Coronary artery (tissue), 2 donors: ENCODE measurements around the gene AKAP7.

Experiments
- DNase-seq: peaks from one replicate; pipeline ENCODE4 v3.0.0-alpha.2; 2017; ENCODE audit warnings: low spot score
- H3K27ac ChIP-seq, 2 donors: fragments of 200-600 bp; sonication (generic); one replicate each; pipeline ENCODE4 v1.5.1; 2016 to 2019
- H3K4me3 ChIP-seq: fragments of 200-600 bp; sonication (generic); 2 replicates; pipeline ENCODE4 v1.5.1; 2016; ENCODE audit warnings: mild to moderate bottlenecking, moderate library complexity
- CTCF ChIP-seq: fragments of 200-600 bp; sonication (generic); IDR thresholded peaks from one replicate; pipeline ENCODE4 v1.5.1; 2019; ENCODE audit warnings: antibody characterized with exemption

The AKAP7 gene

DNA sequence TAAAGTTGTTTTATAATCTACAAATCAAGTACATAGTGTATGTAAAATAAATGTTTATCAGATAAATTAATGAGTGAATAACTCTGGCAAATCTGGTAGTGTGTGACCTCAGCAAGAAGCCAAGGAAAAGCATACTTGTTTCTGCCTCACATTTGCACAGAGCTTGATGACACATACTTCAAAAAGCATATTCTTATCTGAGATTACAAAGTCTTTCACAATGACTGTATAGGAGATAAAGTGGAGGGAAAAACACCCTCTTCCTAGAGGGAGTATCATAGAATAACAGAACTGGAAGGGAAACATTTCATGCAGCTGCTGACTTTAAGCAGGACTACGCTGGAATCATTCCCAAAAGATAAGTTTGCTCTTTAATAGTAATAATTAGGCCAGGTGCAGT is 28.1 kb upstream of the AKAP7 start:
- Histone ChIP-seq H3K4me3 (no peak overlapping the region), H3K27ac (no peak overlapping the region)
- no peak for TF ChIP-seq CTCF
- DNase-seq = no peak

DNA sequence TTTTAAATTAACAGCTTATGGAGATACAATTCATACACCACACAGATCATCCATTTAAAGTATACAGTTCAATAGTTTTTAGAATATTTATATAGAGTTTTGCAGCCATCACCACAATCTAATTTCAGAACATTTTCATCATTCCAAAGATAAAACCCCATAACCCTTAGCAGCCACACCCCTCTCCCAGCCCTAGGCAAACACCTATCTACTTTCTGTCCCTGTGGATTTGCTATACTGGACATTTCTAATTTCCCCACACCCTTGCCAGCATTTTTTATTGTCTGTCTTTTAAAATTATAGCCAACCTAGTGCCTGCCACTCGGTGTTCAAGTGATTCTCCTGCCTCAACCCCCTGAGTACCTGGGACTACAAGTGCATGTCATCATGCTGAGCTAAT is 23.0 kb upstream of the AKAP7 start:
- no peak for DNase-seq
- TF ChIP-seq CTCF = no peak
- no peak overlapping the region for H3K27ac ChIP-seq
- no peak overlapping the region for H3K4me3 ChIP-seq

- Histone ChIP-seq H3K4me3 (no peak overlapping the region), H3K27ac (no peak overlapping the region)
- no peak for DNase-seq
- TF ChIP-seq CTCF = no peak
Observed at GRCh38 chr6:131115651-131116050, 19.6 kb upstream of the AKAP7 start.

DNA sequence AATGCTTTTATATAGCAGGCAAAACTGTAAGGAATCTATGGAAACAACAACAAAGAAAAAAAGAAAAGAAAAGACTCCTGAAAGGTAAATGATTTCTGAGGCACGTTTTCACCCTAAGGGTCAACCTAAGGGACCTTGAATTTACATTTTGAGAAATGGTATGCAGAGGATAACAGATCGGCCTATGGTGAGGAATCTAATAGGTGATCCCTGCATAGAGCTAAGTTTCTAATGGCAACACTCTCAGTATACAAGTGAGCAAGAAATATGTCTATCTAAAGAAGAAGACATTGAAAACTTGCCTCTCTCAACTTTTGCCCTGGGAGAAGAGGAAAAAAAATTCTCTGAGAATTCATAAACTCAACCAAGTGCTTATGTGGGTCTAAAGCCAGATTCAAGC is 18.9 kb upstream of the AKAP7 start:
- H3K4me3 ChIP-seq = no peak overlapping the region
- TF ChIP-seq CTCF = no peak
- H3K27ac ChIP-seq = no peak overlapping the region
- no peak for DNase-seq

DNA sequence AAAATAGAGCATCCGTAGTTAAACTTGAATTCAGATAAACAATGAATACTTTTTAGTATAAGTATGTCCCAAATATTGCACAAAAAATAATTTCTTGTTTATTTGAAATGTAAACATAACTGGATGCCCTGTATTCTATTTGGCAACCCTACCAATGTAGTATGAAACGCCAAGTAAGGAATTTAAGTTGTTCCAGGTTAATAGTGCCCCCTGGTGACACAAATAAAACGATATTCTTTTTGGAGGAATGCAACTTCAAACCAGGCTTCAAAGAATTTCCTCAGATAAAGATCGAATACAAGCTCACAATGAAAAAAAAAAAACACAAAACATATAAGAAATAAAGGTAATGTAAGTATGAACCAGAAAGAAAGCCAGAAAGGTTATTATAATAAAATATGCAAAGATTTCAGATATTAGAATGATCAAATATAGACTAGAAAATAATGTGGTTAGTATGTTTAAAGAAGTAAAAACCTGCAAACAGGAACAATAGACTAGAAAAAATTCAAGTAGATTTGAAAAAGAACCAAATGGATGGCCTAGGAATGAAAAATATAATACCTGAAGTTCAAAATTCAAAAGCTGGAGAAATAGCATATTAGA is 18.4 kb upstream of the AKAP7 start:
- Histone ChIP-seq H3K4me3 (no peak overlapping the region), H3K27ac (no peak overlapping the region)
- no peak for DNase-seq
- peak; percentile 30 for TF ChIP-seq CTCF

DNA sequence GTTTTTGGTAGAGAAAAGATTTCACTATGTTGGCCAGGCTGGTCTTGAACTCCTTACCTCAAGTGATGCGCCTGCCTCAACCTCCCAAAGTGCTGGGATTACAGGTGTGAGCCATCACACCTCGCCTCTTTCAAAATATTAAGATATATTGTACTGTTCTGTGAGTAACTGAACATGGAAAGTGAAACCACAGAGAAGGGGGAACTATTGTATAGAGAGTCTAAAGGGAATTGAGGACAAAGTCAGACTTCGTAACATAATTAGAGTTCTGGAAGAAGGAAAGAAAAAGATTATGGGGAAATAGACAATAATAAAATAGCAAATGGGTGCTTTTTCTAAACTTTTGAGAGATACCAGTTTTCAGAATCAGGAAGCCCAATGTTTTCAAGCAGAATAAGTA is 17.4 kb upstream of the AKAP7 start:
- no peak overlapping the region for H3K27ac ChIP-seq
- no peak for TF ChIP-seq CTCF
- H3K4me3 ChIP-seq = no peak overlapping the region
- DNase-seq = no peak

DNA sequence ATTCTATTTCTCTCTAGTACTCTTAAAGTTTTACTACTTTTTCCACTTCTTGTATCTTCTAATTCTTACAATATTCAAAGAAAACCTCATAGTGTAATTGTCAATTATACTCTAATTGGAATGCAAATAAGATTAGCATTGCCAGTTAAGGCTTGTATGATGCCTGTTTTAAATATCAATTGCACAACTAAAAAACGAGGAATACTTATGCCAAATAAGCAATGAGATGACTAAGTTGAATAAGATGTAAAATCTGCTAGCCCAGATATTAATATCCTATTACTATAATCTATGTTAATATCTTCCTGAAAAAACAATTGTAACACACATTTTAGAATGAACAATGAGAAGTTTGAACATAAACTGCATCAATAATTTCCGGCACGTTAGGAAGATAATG is 13.3 kb upstream of the AKAP7 start:
- TF ChIP-seq CTCF = no peak
- Histone ChIP-seq H3K4me3 (no peak overlapping the region), H3K27ac (no peak overlapping the region)
- DNase-seq = no peak
